ENCODE measurements around the gene ADM2. TPM values are rescaled to one million over a fixed set of nuclear protein-coding genes. Genes with fewer than 3 reads are reported as not detected.

Gene ADM2
- total and polyA plus RNA-seq, 2 of the 13 experiments (the other 11 are each of a cell fraction or from before 2014, with no cell fraction given), result 1.2 to 3.0 TPM

- TF ChIP-seq, protein P1, sequence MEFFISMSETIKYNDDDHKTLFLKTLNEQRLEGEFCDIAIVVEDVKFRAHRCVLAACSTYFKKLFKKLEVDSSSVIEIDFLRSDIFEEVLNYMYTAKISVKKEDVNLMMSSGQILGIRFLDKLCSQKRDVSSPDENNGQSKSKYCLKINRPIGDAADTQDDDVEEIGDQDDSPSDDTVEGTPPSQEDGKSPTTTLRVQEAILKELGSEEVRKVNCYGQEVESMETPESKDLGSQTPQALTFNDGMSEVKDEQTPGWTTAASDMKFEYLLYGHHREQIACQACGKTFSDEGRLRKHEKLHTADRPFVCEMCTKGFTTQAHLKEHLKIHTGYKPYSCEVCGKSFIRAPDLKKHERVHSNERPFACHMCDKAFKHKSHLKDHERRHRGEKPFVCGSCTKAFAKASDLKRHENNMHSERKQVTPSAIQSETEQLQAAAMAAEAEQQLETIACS (CRISPR knock-in tag; IDR thresholded peaks at IDR 0.05), result peak; percentile 43; the same call in 1 of the 2 replicates
- TF ChIP-seq ZNF737 (CRISPR knock-in tag; IDR thresholded peaks at IDR 0.05; ENCODE audit: borderline replicate concordance), result no peak
- TF ChIP-seq ZNF205 (CRISPR knock-in tag; IDR thresholded peaks at IDR 0.05), result no peak; the same call in 1 of the 2 replicates
- no peak for TF ChIP-seq ATRX (CRISPR knock-in tag; IDR thresholded peaks at IDR 0.05; ENCODE audit: borderline replicate concordance)
- no peak for TF ChIP-seq AHDC1 (CRISPR knock-in tag; IDR thresholded peaks at IDR 0.05; ENCODE audit: borderline replicate concordance)
- no peak for TF ChIP-seq PPARG (CRISPR knock-in tag; conservative IDR thresholded peaks at IDR 0.05)
- TF ChIP-seq ZNF672 (CRISPR knock-in tag; IDR thresholded peaks at IDR 0.05), result 0 out of 2 replicates have a peak, but pooled peaks have one; percentile 28
- TF ChIP-seq SNAPC4 (CRISPR knock-in tag; IDR thresholded peaks at IDR 0.05), result no peak
- no peak for TF ChIP-seq EEA1 (CRISPR knock-in tag; IDR thresholded peaks at IDR 0.05; ENCODE audit: borderline replicate concordance)
- TF ChIP-seq ELF4 (CRISPR knock-in tag; IDR thresholded peaks at IDR 0.05; ENCODE audit: borderline replicate concordance), result no peak
- TF ChIP-seq ZGPAT (CRISPR knock-in tag; IDR thresholded peaks at IDR 0.05), result peak; percentile 57; the same call in 1 of the 2 replicates
- TF ChIP-seq ZC3H13 (CRISPR knock-in tag; IDR thresholded peaks at IDR 0.05), result no peak
- TF ChIP-seq PHF5A (CRISPR knock-in tag; IDR thresholded peaks at IDR 0.05; ENCODE audit: low read depth, unreplicated experiment), result no peak
- no peak for TF ChIP-seq KDM1A (CRISPR knock-in tag; IDR thresholded peaks at IDR 0.05)
- TF ChIP-seq ZSCAN9 (CRISPR knock-in tag; IDR thresholded peaks at IDR 0.05; ENCODE audit: borderline replicate concordance), result no peak
- TF ChIP-seq ZBTB20 (CRISPR knock-in tag; IDR thresholded peaks at IDR 0.05; ENCODE audit: borderline replicate concordance, low read depth), result no peak
Measured at GRCh38 chr22:50526108-50526833, 44.9 kb downstream of the ADM2 start (continued).

Measured in HepG2 (cell line).